ENCODE results near the gene SMIM13. TPM values are rescaled to one million over a fixed set of nuclear protein-coding genes. Genes with fewer than 3 reads are reported as not detected.

SMIM13 gene
- total RNA-seq, 1 donor from 2014 or later = 11.8 TPM

- intact Hi-C loops (cut with micrococcal nuclease) = loop anchor here (10.0 kb wide), 1 partner anchor 191 kb away; no protein-coding TSS in a partner anchor
Observed at GRCh38 chr6:11146117-11146826, 52.6 kb downstream of the SMIM13 start.

- intact Hi-C loops (cut with micrococcal nuclease) = loop anchor here (10.0 kb wide), 1 partner anchor 195 kb away; no protein-coding TSS in a partner anchor
Observed at GRCh38 chr6:11149551-11149950, 55.9 kb downstream of the SMIM13 start.

- intact Hi-C loops (cut with micrococcal nuclease) = no loop called here
Observed at GRCh38 chr6:11151488-11151887, 57.9 kb downstream of the SMIM13 start.

GRCh38 chr6:11152581-11152980 lies 58.9 kb downstream of the SMIM13 start:
- intact Hi-C loops (cut with micrococcal nuclease) = no loop called here

GRCh38 chr6:11153447-11153846 lies 59.8 kb downstream of the SMIM13 start:
- intact Hi-C loops (cut with micrococcal nuclease) = no loop called here

- intact Hi-C loops (cut with micrococcal nuclease) = no loop called here
Observed at GRCh38 chr6:11155589-11155988, 62.0 kb downstream of the SMIM13 start.

- intact Hi-C loops (cut with micrococcal nuclease) = no loop called here
Observed at GRCh38 chr6:11160199-11160598, 66.6 kb downstream of the SMIM13 start.

GRCh38 chr6:11161031-11161956 lies 67.7 kb downstream of the SMIM13 start:
- intact Hi-C loops (cut with micrococcal nuclease) = no loop called here

- intact Hi-C loops (cut with micrococcal nuclease) = no loop called here
Observed at GRCh38 chr6:11162262-11162661, 68.6 kb downstream of the SMIM13 start.

- intact Hi-C loops (cut with micrococcal nuclease) = loop anchor here (1.0 kb wide), 1 partner anchor 8 kb away; no protein-coding TSS in a partner anchor
Observed at GRCh38 chr6:11163932-11164331, 70.3 kb downstream of the SMIM13 start.

- intact Hi-C loops (cut with micrococcal nuclease) = loop anchor here (1.0 kb wide), 1 partner anchor 9 kb away; no protein-coding TSS in a partner anchor
Observed at GRCh38 chr6:11164717-11165646, 71.3 kb downstream of the SMIM13 start.

- intact Hi-C loops (cut with micrococcal nuclease) = no loop called here
Observed at GRCh38 chr6:11166948-11167347, 73.3 kb downstream of the SMIM13 start.

GRCh38 chr6:11168091-11168635 lies 74.5 kb downstream of the SMIM13 start:
- intact Hi-C loops (cut with micrococcal nuclease) = no loop called here

GRCh38 chr6:11171952-11172351 lies 78.3 kb downstream of the SMIM13 start:
- intact Hi-C loops (cut with micrococcal nuclease) = loop anchor here (1.0 to 5.0 kb wide), 11 partner anchors 27 to 403 kb away; partner anchors contain the start of genes NEDD9 and SMIM13

- intact Hi-C loops (cut with micrococcal nuclease) = loop anchor here (1.0 to 5.0 kb wide), 11 partner anchors 27 to 403 kb away; partner anchors contain the start of genes NEDD9 and SMIM13
Observed at GRCh38 chr6:11172501-11173327, 79.1 kb downstream of the SMIM13 start.

- intact Hi-C loops (cut with micrococcal nuclease) = loop anchor here (5.0 kb wide), 1 partner anchor 143 kb away; no protein-coding TSS in a partner anchor
Observed at GRCh38 chr6:11174242-11174611, 80.6 kb downstream of the SMIM13 start.

GRCh38 chr6:11177271-11177670 lies 83.6 kb downstream of the SMIM13 start:
- intact Hi-C loops (cut with micrococcal nuclease) = no loop called here

GRCh38 chr6:11179088-11179418 lies 85.4 kb downstream of the SMIM13 start:
- intact Hi-C loops (cut with micrococcal nuclease) = no loop called here

GRCh38 chr6:11179419-11180202 lies 86.0 kb downstream of the SMIM13 start:
- intact Hi-C loops (cut with micrococcal nuclease) = no loop called here
